HG02642 (cell line): ENCODE data around the gene MTTP.

Experiments used
- ATAC-seq: cut with Tn5 transposase; IDR thresholded peaks from one replicate; pipeline ENCODE4 v1.9.1; 2021; ENCODE audit warnings: mild to moderate bottlenecking; ENCODE audit not compliant: unreplicated experiment, poor library complexity

MTTP gene

DNA sequence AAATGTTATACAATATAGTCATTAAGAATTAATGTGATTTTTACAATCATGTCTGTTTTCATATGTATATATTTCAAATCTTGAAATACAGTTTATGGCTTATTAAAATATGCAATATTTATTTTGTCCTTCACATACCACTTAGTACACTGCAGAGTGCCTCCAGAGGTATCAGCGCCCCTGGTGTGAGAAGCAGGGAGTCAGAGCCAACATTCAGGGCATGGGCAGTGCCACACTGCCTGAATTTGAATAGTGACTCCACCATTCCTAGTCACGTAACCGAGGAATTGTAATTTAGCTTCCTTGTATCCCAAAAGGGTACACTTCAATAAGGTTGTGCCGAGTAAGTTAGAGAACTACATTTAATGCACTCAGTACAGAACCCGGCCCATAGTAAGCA, 87.3 kb downstream of the MTTP start:
- ATAC-seq, result no peak

DNA sequence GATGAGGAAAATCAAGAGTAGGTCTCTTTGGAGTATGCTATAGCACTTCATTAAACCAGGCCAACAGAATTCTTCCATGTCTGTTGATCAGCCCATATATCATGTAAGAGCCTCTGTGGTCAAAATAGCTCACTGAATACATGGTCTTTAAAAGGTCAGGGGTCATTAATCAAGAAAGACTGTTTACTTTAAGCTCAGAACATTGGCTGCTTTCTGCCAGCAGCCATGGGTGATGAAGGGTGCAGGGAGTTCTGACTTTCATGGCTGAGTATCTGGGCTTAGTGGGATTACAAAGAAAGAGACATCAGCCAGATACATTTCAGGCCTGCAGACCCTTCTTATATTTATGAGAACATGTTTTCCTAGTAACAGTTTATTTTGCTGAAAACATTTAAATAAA, 90.1 kb downstream of the MTTP start:
- no peak for ATAC-seq

DNA sequence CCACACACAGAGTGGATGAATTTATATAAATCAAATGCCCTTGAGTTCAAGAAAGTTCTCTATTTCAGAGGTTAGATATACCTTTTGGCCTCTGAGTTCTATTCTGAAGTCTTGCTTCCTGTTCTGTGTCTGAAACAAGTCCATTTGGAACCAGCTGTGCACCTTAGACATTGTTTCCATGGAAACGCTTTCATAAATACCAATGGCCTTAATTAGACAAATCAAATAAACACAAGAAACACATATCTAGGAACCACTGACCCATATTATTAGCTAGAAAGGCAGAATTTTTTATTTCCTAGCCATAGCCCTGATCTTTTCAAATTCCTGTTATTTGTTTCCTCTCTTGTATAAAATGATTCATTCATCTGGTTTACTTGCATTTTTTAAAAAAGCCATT, 91.4 kb downstream of the MTTP start:
- ATAC-seq, result no peak

DNA sequence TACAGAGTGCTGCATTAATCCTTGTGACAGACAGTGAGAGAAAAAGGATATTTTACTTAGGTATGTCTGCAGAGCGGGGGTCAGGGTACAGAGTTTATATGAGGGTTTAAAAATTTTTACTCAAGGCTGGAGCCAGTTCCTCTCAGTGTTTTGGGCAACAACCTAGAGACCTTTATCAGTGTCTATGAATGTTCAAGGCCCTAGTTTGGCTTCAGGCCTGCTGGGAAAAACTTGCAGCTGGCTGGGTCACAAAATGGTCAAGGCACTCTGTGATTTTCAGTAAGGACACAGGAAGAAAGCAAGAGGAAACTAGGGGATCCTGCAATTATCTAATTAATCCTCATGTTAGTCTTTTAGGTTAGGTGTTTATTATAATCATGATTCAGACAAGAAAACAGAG, 93.8 kb downstream of the MTTP start:
- no peak for ATAC-seq

DNA sequence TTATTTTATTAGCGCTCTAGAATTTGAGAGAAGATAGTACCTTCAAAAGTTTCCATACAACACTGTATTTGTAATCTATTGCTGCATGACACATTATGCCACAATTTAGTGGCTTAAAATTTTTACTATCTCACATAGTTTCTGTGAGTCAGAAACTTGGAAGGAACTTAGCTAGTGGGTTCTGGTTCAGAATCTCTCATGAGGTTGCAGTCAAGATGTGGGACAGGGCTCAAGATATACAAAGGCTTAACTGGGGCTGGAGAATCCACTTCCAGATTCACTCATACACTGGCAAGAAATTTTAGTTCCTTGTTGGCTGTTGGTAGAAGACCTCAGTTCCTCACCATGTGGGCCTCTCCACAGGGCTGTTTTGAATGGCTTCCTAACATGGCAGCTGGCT, 94.5 kb downstream of the MTTP start:
- no peak for ATAC-seq

DNA sequence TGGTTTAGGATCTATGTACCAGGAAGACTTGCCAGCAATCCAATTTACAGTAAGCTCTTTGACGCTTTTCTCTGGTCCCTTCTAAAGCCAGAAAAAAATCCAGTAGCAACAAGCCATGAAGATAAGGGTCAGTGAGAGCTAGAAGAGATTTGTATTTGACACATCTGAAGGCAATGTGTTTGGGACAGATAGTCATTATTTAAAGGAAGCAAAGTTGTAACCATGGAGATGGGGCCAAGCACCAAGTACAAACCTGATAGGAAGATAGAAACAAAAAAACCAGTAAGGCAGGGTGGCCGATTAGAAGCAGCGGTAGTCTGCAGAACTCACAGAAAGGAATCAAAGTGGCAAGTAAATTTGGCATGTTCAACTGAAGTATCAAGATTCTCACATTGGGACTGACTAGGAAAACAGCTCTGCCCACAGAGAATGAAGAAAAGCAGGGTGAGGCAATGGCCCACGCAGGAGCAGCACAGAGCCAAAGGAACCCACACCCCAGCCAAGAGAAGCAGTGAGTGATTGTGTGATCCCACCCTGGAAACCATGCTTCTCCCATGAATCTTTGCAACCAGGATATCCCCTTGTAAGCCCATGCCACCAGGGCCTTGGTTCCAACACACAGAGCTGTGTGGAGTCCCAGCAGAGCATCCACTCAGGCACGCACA, 95.9 kb downstream of the MTTP start:
- no peak for ATAC-seq
